WERI-Rb-1 (cell line): ENCODE data around the gene SLC12A2.

Experiments
- DNase-seq: peaks from one replicate; pipeline ENCODE4 v3.0.0-alpha.2; 2020
- H3K27ac ChIP-seq: fragments of 250-450 bp; sonication (Bioruptor Pico); 2 replicates; pipeline ENCODE4 v1.5.1; 2020; ENCODE audit warnings: mild to moderate bottlenecking, moderate library complexity
- H3K27me3 ChIP-seq: fragments of 250-450 bp; sonication (Bioruptor Pico); 2 replicates; pipeline ENCODE4 v1.5.1; 2021; ENCODE audit warnings: mild to moderate bottlenecking, low read depth, moderate library complexity; ENCODE audit not compliant: insufficient read depth, severe bottlenecking
- H3K36me3 ChIP-seq: fragments of 250-450 bp; sonication (Bioruptor Pico); 2 replicates; pipeline ENCODE4 v1.5.1; 2020; ENCODE audit warnings: mild to moderate bottlenecking, moderate library complexity
- H3K4me3 ChIP-seq: 2 replicates; pipeline ENCODE4 v1.5.1; 2011; ENCODE audit warnings: low read depth, mild to moderate bottlenecking, control low read depth, low read length
- H3K9me3 ChIP-seq: fragments of 250-450 bp; sonication (Bioruptor Pico); 2 replicates; pipeline ENCODE4 v1.5.1; 2021; ENCODE audit warnings: mild to moderate bottlenecking, moderate library complexity; ENCODE audit not compliant: severe bottlenecking
- TF ChIP-seq, protein P1 (sequence below): IDR thresholded peaks from 2 replicates; pipeline ENCODE4 v1.5.1; 2011; ENCODE audit warnings: low read depth, mild to moderate bottlenecking, control low read depth, inconsistent platforms, low read length

The SLC12A2 gene

DNA sequence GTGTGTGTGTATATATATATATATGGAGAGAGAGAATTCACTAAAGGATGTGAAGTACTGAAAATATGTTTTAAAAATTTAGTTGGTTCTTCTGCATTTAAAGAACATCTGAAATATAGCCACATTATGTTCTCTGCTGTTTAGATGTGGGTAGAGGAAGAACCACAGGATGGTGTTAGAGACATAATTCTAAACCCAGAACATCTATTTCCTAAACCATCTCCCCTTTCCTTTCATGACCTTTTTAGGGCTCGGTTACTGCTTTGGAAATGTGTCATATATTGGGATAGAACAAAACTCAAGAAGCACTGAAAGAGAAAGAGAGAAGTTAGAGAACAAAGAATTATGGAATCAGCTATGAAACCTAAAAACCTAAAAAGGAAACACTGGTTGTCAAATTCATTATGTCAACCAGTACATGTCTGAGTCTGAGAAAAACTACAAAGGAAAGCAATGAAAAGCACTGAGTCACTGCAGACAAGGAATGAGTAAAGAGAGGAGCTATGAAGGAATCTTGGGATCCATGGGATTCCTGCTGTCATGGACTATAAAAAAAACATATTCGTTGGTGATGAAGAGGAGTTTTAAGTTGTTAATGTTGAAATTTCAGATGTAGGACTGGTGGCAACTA lies 28.4 kb downstream of the SLC12A2 start:
- TF ChIP-seq, protein P1, sequence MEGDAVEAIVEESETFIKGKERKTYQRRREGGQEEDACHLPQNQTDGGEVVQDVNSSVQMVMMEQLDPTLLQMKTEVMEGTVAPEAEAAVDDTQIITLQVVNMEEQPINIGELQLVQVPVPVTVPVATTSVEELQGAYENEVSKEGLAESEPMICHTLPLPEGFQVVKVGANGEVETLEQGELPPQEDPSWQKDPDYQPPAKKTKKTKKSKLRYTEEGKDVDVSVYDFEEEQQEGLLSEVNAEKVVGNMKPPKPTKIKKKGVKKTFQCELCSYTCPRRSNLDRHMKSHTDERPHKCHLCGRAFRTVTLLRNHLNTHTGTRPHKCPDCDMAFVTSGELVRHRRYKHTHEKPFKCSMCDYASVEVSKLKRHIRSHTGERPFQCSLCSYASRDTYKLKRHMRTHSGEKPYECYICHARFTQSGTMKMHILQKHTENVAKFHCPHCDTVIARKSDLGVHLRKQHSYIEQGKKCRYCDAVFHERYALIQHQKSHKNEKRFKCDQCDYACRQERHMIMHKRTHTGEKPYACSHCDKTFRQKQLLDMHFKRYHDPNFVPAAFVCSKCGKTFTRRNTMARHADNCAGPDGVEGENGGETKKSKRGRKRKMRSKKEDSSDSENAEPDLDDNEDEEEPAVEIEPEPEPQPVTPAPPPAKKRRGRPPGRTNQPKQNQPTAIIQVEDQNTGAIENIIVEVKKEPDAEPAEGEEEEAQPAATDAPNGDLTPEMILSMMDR = no peak
- Histone ChIP-seq H3K27ac (no peak overlapping the region), H3K9me3 (no peaks in the 10 kb centered on the region), H3K36me3 (peaks cover 7% of the 10 kb centered on the region), H3K4me3 (no peak overlapping the region), H3K27me3 (no peaks in the 10 kb centered on the region)
- no peak for DNase-seq

DNA sequence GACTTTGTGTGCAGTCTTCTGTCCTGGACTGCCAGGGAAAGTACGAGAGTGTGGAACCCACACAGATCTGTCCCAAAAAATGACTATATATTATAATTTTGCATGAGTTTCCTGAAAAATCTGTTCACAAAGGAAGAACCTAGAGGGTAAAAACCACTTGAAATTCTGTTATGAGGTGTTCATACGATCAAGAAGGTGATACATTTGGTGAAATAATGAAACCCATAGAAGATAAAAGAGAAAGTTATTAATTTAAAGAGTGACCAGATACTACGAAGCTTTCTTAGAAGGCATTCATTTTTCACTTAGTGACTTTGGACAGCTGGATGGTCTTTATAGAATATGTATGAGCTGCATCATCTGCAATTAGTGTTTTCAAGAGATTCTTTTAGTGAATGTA lies 32.9 kb downstream of the SLC12A2 start:
- Histone ChIP-seq H3K36me3 (peaks cover 7% of the 10 kb centered on the region), H3K9me3 (no peaks in the 10 kb centered on the region), H3K27me3 (no peaks in the 10 kb centered on the region), H3K27ac (no peak overlapping the region), H3K4me3 (no peak overlapping the region)
- TF ChIP-seq, protein P1 = no peak
- DNase-seq = no peak

DNA sequence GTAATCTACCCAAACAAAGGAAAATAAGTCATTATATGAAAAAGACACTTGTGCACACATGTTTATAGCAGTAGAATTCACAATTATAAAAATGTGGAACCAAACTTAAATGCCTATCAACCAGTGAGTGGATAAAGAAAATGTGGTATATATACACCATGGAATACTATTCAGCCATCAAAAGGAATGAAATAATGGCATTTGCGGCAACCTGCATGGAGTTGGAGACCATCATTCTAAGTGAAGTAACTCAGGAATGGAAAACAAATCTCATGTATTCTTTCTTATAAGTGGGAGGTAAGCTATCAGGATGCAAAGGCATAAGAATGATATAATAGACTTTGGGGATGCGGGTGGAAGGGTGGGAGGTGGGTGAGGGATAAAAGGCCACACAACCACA lies 34.6 kb downstream of the SLC12A2 start:
- Histone ChIP-seq H3K27me3 (no peaks in the 10 kb centered on the region), H3K36me3 (peaks cover 7% of the 10 kb centered on the region), H3K9me3 (no peaks in the 10 kb centered on the region), H3K27ac (no peak overlapping the region), H3K4me3 (no peak overlapping the region)
- DNase-seq = no peak
- TF ChIP-seq, protein P1 = no peak

DNA sequence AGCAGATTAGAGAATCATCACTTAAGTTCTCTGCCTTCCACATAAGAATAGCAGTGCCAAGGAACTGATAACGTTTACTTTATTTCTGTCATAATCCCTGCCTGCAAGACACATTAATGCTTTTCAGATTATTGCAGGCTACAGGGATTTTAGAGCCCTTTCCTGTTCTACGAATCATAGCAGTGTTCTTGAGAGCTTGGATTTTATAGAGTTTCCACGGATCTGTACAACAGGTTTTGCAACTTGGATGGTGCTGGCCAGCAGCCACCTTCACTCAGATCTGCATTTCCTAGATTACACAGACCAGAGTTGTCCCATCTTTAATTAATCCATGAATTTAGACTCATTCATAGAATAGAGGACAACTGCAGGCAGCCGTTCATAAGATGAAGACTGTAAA lies 38.1 kb downstream of the SLC12A2 start:
- TF ChIP-seq, protein P1 = no peak
- no peak for DNase-seq
- Histone ChIP-seq H3K36me3 (no peaks in the 10 kb centered on the region), H3K4me3 (no peak overlapping the region), H3K27ac (no peak overlapping the region), H3K27me3 (no peaks in the 10 kb centered on the region), H3K9me3 (no peaks in the 10 kb centered on the region)

DNA sequence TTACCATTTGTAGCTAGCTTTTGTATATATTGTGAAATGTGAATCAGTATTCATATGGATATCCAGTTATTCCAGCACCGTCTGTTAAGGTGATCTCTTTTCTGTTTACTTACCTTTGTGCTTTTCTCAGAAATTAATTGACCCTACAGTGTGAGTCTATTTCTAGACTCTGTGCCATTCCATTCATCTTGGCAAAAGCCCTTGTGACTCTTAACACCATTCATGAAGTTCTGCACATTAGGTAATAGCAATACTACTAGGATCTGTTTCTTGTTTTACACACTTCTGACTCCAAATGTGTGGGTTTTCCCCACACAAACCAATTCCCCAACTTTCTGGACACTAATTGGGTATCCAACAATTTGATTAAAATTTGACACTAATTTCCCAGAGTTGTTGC lies 40.4 kb downstream of the SLC12A2 start:
- Histone ChIP-seq H3K9me3 (no peaks in the 10 kb centered on the region), H3K27ac (no peak overlapping the region), H3K4me3 (no peak overlapping the region), H3K27me3 (no peaks in the 10 kb centered on the region), H3K36me3 (no peaks in the 10 kb centered on the region)
- DNase-seq = no peak
- TF ChIP-seq, protein P1 = no peak

DNA sequence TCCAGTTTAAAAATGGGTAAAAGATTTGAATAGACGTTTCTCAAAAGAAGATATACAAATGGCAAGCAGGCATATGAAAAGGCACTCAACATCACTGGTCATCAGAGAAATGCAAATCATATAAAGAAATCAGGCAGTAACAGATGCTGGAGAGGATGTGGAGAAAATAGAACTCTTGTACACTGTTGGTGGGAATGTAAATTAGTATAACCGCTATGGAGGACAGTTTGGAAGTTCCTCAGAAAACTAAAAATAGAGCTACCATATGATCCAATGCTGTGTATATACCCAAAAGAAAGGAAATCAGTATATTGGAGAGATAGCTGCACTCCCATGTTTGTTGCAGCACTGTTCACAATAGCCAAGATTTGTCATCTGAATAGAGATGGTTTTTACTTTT lies 42.7 kb downstream of the SLC12A2 start:
- H3K9me3 ChIP-seq = no peaks in the 10 kb centered on the region
- no peaks in the 10 kb centered on the region for H3K36me3 ChIP-seq
- no peaks in the 10 kb centered on the region for H3K27me3 ChIP-seq
- DNase-seq = no peak
- no peak overlapping the region for H3K4me3 ChIP-seq
- TF ChIP-seq, protein P1 = no peak
- H3K27ac ChIP-seq = no peak overlapping the region
